Measurements from ENCODE around the gene KIF3C.
"Not testable (repeated sequence)": the region's sequence is repeated elsewhere in the genome, so short reads cannot be mapped to it uniquely, and the experiment has no call there.

KIF3C gene

DNA sequence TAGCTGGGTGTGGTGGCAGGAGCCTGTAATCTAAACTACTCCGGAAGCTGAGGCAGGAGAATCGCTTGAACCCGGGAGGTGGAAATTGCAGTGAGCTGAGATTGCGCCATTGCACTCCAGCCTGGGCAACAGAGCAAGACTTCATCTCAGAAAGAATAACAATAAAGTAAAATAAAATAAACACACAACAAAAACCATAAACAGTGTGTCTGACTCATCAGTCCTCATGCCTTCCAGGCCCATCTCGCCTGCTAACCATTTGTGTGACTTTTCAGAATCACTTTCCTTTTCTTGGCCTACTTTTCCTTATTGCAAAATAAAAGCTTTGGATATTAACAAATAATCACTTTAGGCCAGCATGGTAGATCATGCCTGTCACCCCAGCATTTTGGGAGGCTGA lies 62.0 kb downstream of the KIF3C start:
- peak; percentile 13 for DNase-seq (ENCODE audit: low read depth)
- TF ChIP-seq, protein P1, sequence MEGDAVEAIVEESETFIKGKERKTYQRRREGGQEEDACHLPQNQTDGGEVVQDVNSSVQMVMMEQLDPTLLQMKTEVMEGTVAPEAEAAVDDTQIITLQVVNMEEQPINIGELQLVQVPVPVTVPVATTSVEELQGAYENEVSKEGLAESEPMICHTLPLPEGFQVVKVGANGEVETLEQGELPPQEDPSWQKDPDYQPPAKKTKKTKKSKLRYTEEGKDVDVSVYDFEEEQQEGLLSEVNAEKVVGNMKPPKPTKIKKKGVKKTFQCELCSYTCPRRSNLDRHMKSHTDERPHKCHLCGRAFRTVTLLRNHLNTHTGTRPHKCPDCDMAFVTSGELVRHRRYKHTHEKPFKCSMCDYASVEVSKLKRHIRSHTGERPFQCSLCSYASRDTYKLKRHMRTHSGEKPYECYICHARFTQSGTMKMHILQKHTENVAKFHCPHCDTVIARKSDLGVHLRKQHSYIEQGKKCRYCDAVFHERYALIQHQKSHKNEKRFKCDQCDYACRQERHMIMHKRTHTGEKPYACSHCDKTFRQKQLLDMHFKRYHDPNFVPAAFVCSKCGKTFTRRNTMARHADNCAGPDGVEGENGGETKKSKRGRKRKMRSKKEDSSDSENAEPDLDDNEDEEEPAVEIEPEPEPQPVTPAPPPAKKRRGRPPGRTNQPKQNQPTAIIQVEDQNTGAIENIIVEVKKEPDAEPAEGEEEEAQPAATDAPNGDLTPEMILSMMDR (IDR thresholded peaks at IDR 0.05; ENCODE audit: control insufficient read depth, insufficient read depth, low read depth, low read length, missing control alignments) = no peak
- no peak overlapping the region for H3K4me3 ChIP-seq (ENCODE audit: control insufficient read depth, low read depth, low read length)

DNA sequence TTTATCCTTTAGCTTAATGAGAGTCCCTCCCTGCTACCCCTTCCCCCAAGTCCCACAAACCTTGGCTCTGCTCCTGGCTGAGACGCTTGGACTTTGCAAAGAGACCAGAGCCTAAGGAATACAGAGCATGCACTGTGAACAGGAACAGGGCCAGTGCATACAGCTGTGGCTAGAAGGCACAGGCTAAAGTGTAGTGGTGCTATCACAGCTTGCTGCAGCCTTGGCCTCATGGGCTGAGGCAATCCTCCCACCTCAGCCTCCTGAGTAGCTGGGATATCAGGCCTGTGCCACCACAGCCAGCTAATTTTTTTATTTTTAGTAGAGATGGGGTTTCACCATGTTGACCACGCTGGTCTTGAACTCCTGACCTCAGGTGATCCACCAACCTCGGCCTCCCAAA lies 64.5 kb downstream of the KIF3C start:
- TF ChIP-seq, protein P1 (IDR thresholded peaks at IDR 0.05; ENCODE audit: control insufficient read depth, insufficient read depth, low read depth, low read length, missing control alignments) = no peak
- H3K4me3 ChIP-seq (ENCODE audit: control insufficient read depth, low read depth, low read length) = no peak overlapping the region
- no peak for DNase-seq (ENCODE audit: low read depth)

GRCh38 chr2:25917411-25917810 lies 64.9 kb downstream of the KIF3C start:
- not testable (repeated sequence) for H3K4me3 ChIP-seq (ENCODE audit: control insufficient read depth, low read depth, low read length); DNase-seq (ENCODE audit: low read depth)

DNA sequence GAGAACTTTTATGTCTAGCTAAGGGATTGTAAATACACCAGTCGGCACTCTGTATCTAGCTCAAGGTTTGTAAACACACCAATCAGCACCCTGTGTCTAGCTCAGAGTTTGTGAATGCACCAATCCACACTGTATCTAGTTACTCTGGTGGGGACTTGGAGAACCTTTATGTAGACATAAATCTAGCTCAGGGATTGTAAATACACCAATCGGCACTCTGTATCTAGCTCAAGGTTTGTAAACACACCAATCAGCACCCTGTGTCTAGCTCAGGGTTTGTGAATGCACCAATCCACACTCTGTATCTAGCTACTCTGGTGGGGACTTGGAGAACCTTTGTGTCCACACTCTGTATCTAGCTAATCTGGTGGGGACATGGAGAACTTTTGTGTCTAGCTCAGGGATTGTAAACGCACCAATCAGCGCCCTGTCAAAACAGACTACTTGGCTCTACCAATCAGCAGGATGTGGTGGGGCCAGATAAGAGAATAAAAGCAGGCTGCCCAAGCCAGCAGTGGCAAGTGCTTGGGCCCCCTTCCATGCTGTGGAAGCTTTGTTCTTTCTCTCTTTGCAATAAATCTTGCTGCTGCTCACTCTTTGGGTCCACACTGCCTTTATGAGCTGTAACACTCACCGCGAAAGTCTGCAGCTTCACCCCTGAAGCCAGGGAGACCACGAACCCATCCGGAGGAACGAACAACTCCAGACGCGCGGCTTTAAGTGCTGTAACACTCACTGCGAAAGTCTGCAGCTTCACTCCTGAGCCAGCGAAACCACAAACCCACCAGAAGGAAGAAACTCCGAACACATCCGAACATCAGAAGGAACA lies 66.1 kb downstream of the KIF3C start:
- H3K4me3 ChIP-seq (ENCODE audit: control insufficient read depth, low read depth, low read length); DNase-seq (ENCODE audit: low read depth): not testable (repeated sequence)

DNA sequence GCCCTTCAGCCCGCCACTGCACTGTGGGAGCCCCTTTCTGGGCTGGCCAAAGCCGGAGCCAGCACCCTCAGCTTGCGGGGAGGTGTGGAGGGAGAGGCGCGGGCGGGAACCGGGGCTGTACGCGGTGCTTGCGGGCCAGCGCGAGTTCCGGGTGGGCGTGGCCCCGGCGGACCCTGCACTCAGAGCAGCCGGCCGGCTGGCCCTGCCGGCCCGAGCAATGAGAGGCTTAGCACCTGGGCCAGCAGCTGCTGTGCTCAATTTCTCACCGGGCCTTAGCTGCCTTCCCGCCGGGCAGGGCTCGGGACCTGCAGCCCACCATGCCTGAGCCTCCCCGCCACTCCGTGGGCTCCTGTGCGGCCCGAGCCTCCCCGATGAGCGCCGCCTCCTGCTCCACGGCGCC lies 66.9 kb downstream of the KIF3C start:
- H3K4me3 ChIP-seq (ENCODE audit: control insufficient read depth, low read depth, low read length); DNase-seq (ENCODE audit: low read depth): not testable (repeated sequence)

DNA sequence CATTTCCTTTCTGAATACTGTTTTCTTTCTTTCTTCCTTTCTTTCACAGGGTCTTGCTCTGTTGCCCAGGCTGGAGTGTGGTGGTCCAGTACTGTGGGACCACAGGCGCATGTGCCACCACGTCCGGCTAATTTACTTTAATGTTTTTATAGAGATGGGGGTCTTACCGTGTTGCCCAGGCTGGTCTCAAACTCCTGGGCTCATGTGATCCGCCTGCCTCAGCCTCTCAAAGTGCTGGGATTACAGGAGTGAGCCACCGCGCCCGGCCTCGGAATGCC lies 68.7 kb downstream of the KIF3C start:
- DNase-seq (ENCODE audit: low read depth); H3K4me3 ChIP-seq (ENCODE audit: control insufficient read depth, low read depth, low read length): not testable (repeated sequence)

DNA sequence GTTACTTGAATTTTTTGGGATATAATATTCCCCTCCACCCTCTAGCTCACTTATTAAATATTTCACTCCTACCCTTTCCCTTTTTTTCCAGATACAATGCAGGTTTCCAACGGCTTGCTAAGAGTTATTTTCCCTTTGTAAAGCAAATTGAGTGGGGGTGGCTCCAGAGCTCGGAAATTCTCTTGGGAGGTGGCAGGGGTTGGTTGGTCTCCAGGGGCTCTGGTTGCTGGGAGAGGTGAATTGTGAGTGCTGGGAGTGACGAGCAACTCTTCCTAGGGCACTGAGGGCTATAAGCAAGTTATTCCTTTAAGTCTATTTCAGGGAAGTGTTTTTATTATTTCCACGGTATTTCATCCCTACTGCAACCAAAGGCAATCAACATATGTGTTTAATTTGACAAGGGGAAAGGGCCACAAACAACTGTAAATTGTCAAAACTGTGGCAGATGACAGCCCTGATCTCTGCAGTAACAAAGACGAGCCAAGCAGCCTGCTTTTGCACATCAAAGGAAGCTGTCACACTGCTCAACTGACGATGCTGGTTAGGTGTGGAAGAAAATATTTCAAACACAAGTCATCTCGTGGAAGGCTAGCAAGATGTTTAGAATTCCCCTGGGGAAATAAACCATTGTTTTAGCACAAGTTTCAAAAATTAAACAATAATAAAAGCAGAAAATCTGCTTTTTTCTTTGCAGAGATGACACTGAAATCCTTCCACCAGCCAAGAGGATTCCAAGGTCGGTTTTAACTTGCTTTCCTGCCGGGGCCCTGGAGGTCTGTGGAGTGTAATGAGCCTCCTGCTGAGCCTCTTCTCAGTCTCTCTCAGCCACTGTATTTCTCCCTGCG lies 69.2 kb downstream of the KIF3C start:
- no peak overlapping the region for H3K4me3 ChIP-seq (ENCODE audit: control insufficient read depth, low read depth, low read length)
- DNase-seq (ENCODE audit: low read depth) = no peak
- TF ChIP-seq, protein P1 (IDR thresholded peaks at IDR 0.05; ENCODE audit: control insufficient read depth, insufficient read depth, low read depth, low read length, missing control alignments) = no peak

GRCh38 chr2:25909574-25909973 lies 72.7 kb downstream of the KIF3C start:
- not testable (repeated sequence) for DNase-seq (ENCODE audit: low read depth); H3K4me3 ChIP-seq (ENCODE audit: control insufficient read depth, low read depth, low read length)

- no peak for DNase-seq (ENCODE audit: low read depth)
- no peak overlapping the region for H3K4me3 ChIP-seq (ENCODE audit: control insufficient read depth, low read depth, low read length)
- TF ChIP-seq, protein P1 (IDR thresholded peaks at IDR 0.05; ENCODE audit: control insufficient read depth, insufficient read depth, low read depth, low read length, missing control alignments) = no peak
Observed at GRCh38 chr2:25905126-25905525, 77.2 kb downstream of the KIF3C start.
